Measurements from ENCODE around the gene STN1. TPM values are rescaled to one million over a fixed set of nuclear protein-coding genes. Genes with fewer than 3 reads are reported as not detected.

STN1 gene
- total RNA-seq, 2 donors from 2014 or later = 15.5 to 42.7 TPM

- Histone ChIP-seq H3K9me3 (no peaks in the 10 kb centered on the region), H3K4me1 (replicated peaks) (no peaks in the 10 kb centered on the region), H3K36me3 (no peaks in the 10 kb centered on the region), H3K4me3 (no peak overlapping the region), H3K27ac (peak overlapping the region; percentile 20 to 26), H3K27me3 (replicated peaks; ENCODE audit: insufficient read depth) (no peaks in the 10 kb centered on the region)
- no peak for DNase-seq (ENCODE audit: low spot score)
- WGBS = 40% methylated on average over 2 of the region's 2 CpGs
- intact Hi-C loops (cut with DNase I) = loop anchor here (5.0 kb wide), 1 partner anchor 313 kb away; no protein-coding TSS in a partner anchor
- TF ChIP-seq POLR2AphosphoS5 (IDR thresholded peaks at IDR 0.05) = no peak
- no peak for TF ChIP-seq POLR2A (IDR thresholded peaks at IDR 0.05)
- TF ChIP-seq CTCF (IDR thresholded peaks at IDR 0.05) = no peak
Measured at GRCh38 chr10:103893817-103894216, 24.2 kb downstream of the STN1 start.

GRCh38 chr10:103892181-103892580, 25.8 kb downstream of the STN1 start:
- DNase-seq (ENCODE audit: low spot score) = no peak
- no peak overlapping the region for H3K27ac ChIP-seq
- no peaks in the 10 kb centered on the region for H3K36me3 ChIP-seq
- TF ChIP-seq POLR2A (IDR thresholded peaks at IDR 0.05) (no peak), CTCF (IDR thresholded peaks at IDR 0.05) (no peak), POLR2AphosphoS5 (IDR thresholded peaks at IDR 0.05) (no peak)
- no peaks in the 10 kb centered on the region for H3K4me1 ChIP-seq (replicated peaks)
- H3K9me3 ChIP-seq = no peaks in the 10 kb centered on the region
- WGBS = 70% methylated on average over 3 of the region's 3 CpGs
- intact Hi-C loops (cut with DNase I) = loop anchor here (5.0 kb wide), 1 partner anchor 315 kb away; no protein-coding TSS in a partner anchor
- no peaks in the 10 kb centered on the region for H3K27me3 ChIP-seq (replicated peaks; ENCODE audit: insufficient read depth)
- H3K4me3 ChIP-seq = no peak overlapping the region

- Histone ChIP-seq H3K27me3 (replicated peaks; ENCODE audit: insufficient read depth) (no peaks in the 10 kb centered on the region), H3K27ac (no peak overlapping the region), H3K36me3 (no peaks in the 10 kb centered on the region), H3K4me1 (replicated peaks) (no peaks in the 10 kb centered on the region), H3K4me3 (no peak overlapping the region), H3K9me3 (no peaks in the 10 kb centered on the region)
- no peak for DNase-seq (ENCODE audit: low spot score)
- WGBS = 88% methylated on average over 2 of the region's 2 CpGs
- no peak for TF ChIP-seq POLR2A (IDR thresholded peaks at IDR 0.05)
- no peak for TF ChIP-seq CTCF (IDR thresholded peaks at IDR 0.05)
- TF ChIP-seq POLR2AphosphoS5 (IDR thresholded peaks at IDR 0.05) = no peak
- intact Hi-C loops (cut with DNase I) = loop anchor here (5.0 kb wide), 1 partner anchor 317 kb away; no protein-coding TSS in a partner anchor
Measured at GRCh38 chr10:103890688-103891087, 27.3 kb downstream of the STN1 start.

- no peaks in the 10 kb centered on the region for H3K4me1 ChIP-seq (replicated peaks)
- TF ChIP-seq POLR2A (IDR thresholded peaks at IDR 0.05) = peak; percentile 26
- no peak for TF ChIP-seq CTCF (IDR thresholded peaks at IDR 0.05)
- peak; percentile 31 for TF ChIP-seq POLR2AphosphoS5 (IDR thresholded peaks at IDR 0.05)
- peak; percentile 14 for DNase-seq (ENCODE audit: low spot score)
- no peaks in the 10 kb centered on the region for H3K36me3 ChIP-seq
- no peaks in the 10 kb centered on the region for H3K27me3 ChIP-seq (replicated peaks; ENCODE audit: insufficient read depth)
- H3K4me3 ChIP-seq = no peak overlapping the region
- 74% methylated on average over 4 of the region's 4 CpGs for WGBS
- no peak overlapping the region for H3K27ac ChIP-seq
- no peaks in the 10 kb centered on the region for H3K9me3 ChIP-seq
- intact Hi-C loops (cut with DNase I) = loop anchor here (5.0 kb wide), 1 partner anchor 317 kb away; no protein-coding TSS in a partner anchor
Measured at GRCh38 chr10:103890194-103890658, 27.8 kb downstream of the STN1 start.

GRCh38 chr10:103889121-103889720, 28.8 kb downstream of the STN1 start:
- Histone ChIP-seq H3K4me1 (replicated peaks) (no peaks in the 10 kb centered on the region), H3K27ac (no peak overlapping the region), H3K4me3 (no peak overlapping the region), H3K36me3 (no peaks in the 10 kb centered on the region), H3K27me3 (replicated peaks; ENCODE audit: insufficient read depth) (no peaks in the 10 kb centered on the region), H3K9me3 (no peaks in the 10 kb centered on the region)
- intact Hi-C loops (cut with DNase I) = loop anchor here (5.0 kb wide), 1 partner anchor 233 kb away; the partner anchor contains the start of gene SFR1
- no peak for DNase-seq (ENCODE audit: low spot score)
- 68% methylated on average over 2 of the region's 2 CpGs for WGBS
- TF ChIP-seq POLR2AphosphoS5 (IDR thresholded peaks at IDR 0.05) = no peak
- TF ChIP-seq CTCF (IDR thresholded peaks at IDR 0.05) = no peak
- no peak for TF ChIP-seq POLR2A (IDR thresholded peaks at IDR 0.05)
